Body of pancreas (tissue), 4 donors: ENCODE measurements around the gene MR1. TPM values are rescaled to one million over a fixed set of nuclear protein-coding genes. Genes with fewer than 3 reads are reported as not detected.
"Not testable (repeated sequence)": the region's sequence is repeated elsewhere in the genome, so short reads cannot be mapped to it uniquely, and the experiment has no call there.

Source experiments
- ATAC-seq: fragments of 150-250 bp; one replicate; pipeline ENCODE4 v1.9.1; 2016
- DNase-seq, 4 donors: peaks; one replicate each; pipeline ENCODE4 v3.0.0-alpha.2; 2019
- H3K27ac ChIP-seq, 4 donors: fragments of 200-600 bp; sonication (generic); 1 replicate in 3 of 4; 2 replicates in 1 of 4; pipeline versions ENCODE4 v1.5.1 to v1.6.1; 2016 to 2019; ENCODE audit warnings: mild to moderate bottlenecking in 1 of 4, mixed read lengths in 1 of 4, moderate library complexity in 1 of 4
- H3K27me3 ChIP-seq, 2 donors: fragments of 200-600 bp; sonication (generic); one replicate each; pipeline ENCODE4 v1.6.0; 2016; ENCODE audit warnings: mild to moderate bottlenecking in 1 of 2
- H3K36me3 ChIP-seq, 2 donors: fragments of 200-600 bp; sonication (generic); replicated peaks in 1 of 2; 2 replicates each; pipeline ENCODE4 v1.5.1; 2016; ENCODE audit warnings: low read depth in 2 of 2; ENCODE audit not compliant: insufficient read depth in 1 of 2
- H3K4me1 ChIP-seq: fragments of 200-600 bp; sonication (generic); one replicate; pipeline ENCODE4 v1.6.0; 2016
- H3K4me3 ChIP-seq, 2 donors: fragments of 200-600 bp; sonication (generic); 1 replicate in 1 of 2; 2 replicates in 1 of 2; pipeline ENCODE4 v1.5.1; 2016 to 2019
- H3K9me3 ChIP-seq, 3 donors: fragments of 200-600 bp; sonication (generic); 1 replicate in 2 of 3; 2 replicates in 1 of 3; pipeline ENCODE4 v1.5.1; 2016
- CTCF ChIP-seq, 7 experiments: fragments of 450-650 bp in 4 of 7; fragments of 200-600 bp in 3 of 7; sonication (generic) in 3 of 7; IDR thresholded peaks; one replicate each; pipeline ENCODE4 v1.5.1; 2016 to 2019; ENCODE audit warnings: antibody characterized with exemption in 7 of 7
- POLR2A ChIP-seq, 3 donors: fragments of 450-650 bp; IDR thresholded peaks; one replicate each; pipeline ENCODE4 v1.6.1; 2016; ENCODE audit warnings: antibody characterized with exemption in 3 of 3, mild to moderate bottlenecking in 2 of 3
- WGBS, 2 donors: methylation state at CpG; one replicate each; pipeline ENCODE4 v1.1.5; 2017; 5-methylcytosine and 5-hydroxymethylcytosine counted together
- intact Hi-C: fragments of 100-400 bp; cut with DNase I; formaldehyde crosslinking; loops from one replicate; pipeline ENCODE4 v1.15.1; 2023
- total RNA-seq, 2 donors: library from RNA; depleted of rRNA; stranded (reverse); fragments of >200 nt; gene quantifications; one replicate each; pipeline ENCODE4 v1.1.0, GENCODE V29; 2016

Gene MR1
- total RNA-seq, 2 donors from 2014 or later = 2.3 to 4.9 TPM

DNA sequence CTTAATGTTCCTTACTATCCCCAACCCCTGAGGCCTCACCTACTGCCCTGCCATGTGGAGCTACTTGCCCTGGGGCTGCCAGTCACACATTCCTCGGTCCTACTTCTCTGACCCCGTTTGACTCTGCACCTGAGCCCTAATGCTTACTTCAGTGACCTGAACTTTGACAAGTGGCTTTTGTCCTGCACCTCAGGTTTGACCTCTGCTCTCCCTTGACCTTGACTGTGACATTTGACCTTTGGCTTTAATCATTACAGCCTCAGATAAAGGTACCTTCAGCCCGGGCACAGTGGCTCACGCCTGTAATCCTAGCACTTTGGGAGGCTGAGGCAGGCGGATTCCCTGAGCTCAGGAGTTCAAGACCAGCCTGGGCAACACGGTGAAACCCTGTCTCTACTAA, 22.8 kb downstream of the MR1 start:
- 74 to 77% methylated on average over 6 of the region's 6 CpGs for WGBS, 2 donors
- no peak for DNase-seq
- ATAC-seq = no peak
- Histone ChIP-seq H3K4me3 (no peak overlapping the region), H3K4me1 (no peaks in the 10 kb centered on the region), H3K36me3 (no peaks in the 10 kb centered on the region), H3K27me3 (no peaks in the 10 kb centered on the region), H3K27ac (no peak overlapping the region), H3K9me3 (no peaks in the 10 kb centered on the region)
- TF ChIP-seq CTCF (IDR thresholded peaks at IDR 0.05) = no peak
- TF ChIP-seq POLR2A (IDR thresholded peaks at IDR 0.05) = no peak
- intact Hi-C loops = no loop called here

DNA sequence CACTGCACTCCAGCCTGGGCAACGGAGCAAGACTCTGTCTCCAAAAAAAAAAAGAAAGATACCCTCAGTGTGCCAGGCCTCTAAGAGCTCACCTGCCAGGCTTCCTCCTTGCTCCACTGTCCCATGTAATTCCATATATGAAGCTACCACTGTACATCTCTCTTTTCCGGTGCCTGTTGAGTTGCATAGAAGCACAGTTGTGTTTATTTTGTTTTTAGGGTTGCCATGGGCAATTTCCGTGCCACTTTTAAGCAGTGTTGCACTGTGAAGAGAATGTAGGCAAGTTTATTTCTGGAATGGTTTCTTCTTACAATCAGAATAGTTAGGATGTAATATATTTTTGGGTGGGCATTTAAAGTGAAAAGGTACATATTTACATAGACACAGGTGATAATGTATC, 23.3 kb downstream of the MR1 start:
- no peak for TF ChIP-seq POLR2A (IDR thresholded peaks at IDR 0.05)
- no peak for TF ChIP-seq CTCF (IDR thresholded peaks at IDR 0.05)
- Histone ChIP-seq H3K4me3 (no peak overlapping the region), H3K27me3 (no peaks in the 10 kb centered on the region), H3K4me1 (no peaks in the 10 kb centered on the region), H3K9me3 (no peaks in the 10 kb centered on the region), H3K27ac (no peak overlapping the region), H3K36me3 (no peaks in the 10 kb centered on the region)
- WGBS, 2 donors = 72 to 85% methylated on average over 3 of the region's 3 CpGs
- intact Hi-C loops = no loop called here
- DNase-seq (no peak), ATAC-seq (no peak)

DNA sequence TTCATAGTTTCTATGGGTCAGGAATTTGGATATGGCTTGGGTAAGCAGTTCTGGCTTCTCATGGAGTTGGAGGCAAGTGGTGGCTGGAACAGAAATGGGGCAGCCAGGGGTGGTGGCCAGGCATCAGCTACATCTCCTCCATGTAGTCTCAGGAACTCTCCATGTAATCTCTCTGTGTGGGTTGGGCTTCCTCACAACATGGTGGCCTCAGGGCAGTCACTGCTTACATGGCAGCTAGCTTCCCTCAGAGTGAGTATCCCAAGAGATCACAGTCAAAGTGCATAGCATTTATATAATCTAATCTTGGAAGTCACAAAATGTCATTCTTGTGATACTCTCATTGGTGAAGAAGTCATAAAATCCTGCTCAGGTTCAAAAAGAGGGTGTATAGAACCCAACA, 25.7 kb downstream of the MR1 start:
- intact Hi-C loops = no loop called here
- Histone ChIP-seq H3K4me1 (no peaks in the 10 kb centered on the region), H3K36me3 (no peaks in the 10 kb centered on the region), H3K27me3 (no peaks in the 10 kb centered on the region), H3K9me3 (no peaks in the 10 kb centered on the region), H3K27ac (no peak overlapping the region), H3K4me3 (no peak overlapping the region)
- TF ChIP-seq CTCF (IDR thresholded peaks at IDR 0.05) (no peak), POLR2A (IDR thresholded peaks at IDR 0.05) (no peak)
- no peak for DNase-seq
- ATAC-seq = no peak

DNA sequence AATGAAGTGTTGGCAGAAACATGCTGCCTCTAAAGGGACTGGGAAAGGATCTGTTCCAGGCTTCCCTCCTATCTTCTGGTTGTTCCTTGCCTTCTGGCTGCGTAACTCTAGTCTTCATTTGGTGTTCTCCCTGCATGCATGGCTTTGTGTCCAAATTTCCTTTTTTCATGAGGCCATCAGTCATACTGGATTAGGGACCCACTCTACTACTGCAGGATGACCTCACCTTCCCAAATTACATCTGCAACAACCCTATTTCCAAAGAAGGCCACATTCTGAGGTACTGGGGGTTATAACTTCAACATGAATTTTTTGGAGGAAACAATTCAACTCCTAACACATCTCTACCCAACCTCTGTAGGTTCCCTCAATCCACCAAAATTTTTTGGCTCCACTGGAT, 26.3 kb downstream of the MR1 start:
- 96 to 100% methylated on average over 1 of the region's 1 CpG for WGBS, 2 donors
- Histone ChIP-seq H3K27me3 (no peaks in the 10 kb centered on the region), H3K4me1 (no peaks in the 10 kb centered on the region), H3K36me3 (no peaks in the 10 kb centered on the region), H3K4me3 (no peak overlapping the region), H3K9me3 (no peaks in the 10 kb centered on the region), H3K27ac (no peak overlapping the region)
- no peak for DNase-seq
- TF ChIP-seq POLR2A (IDR thresholded peaks at IDR 0.05) (no peak), CTCF (IDR thresholded peaks at IDR 0.05) (no peak)
- intact Hi-C loops = no loop called here
- no peak for ATAC-seq

DNA sequence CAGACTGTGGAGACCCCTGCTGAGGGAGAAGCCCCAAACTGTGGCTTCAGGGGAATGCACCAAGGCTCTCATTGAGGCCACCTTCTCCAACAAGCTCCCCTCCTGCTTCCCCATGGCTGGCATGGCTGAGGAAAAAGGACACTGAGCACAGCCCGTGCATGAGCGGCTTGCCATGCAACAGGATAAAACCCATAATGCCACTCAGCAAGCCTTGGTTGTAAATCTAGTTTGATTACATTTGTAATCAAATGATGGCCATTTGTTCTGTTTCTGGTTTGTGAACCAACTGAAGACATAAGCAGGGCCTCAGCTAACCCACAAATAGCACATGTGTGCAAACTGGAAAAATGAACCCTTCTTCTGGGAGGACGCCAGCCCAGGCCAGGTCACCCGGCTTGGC, 27.2 kb downstream of the MR1 start:
- DNase-seq, H3K27ac ChIP-seq, intact Hi-C loops, H3K36me3 ChIP-seq, H3K9me3 ChIP-seq, H3K27me3 ChIP-seq, H3K4me1 ChIP-seq, H3K4me3 ChIP-seq, ATAC-seq: not testable (repeated sequence)
- WGBS, 2 donors = 88 to 92% methylated on average over 2 to 4 of the region's 4 CpGs
